HG02981 (cell line): Measurements from ENCODE around the gene OST4.

Source experiments
- ATAC-seq: cut with Tn5 transposase; IDR thresholded peaks from one replicate; pipeline ENCODE4 v1.9.1; 2021; ENCODE audit warnings: mild to moderate bottlenecking, moderate library complexity; ENCODE audit not compliant: unreplicated experiment

OST4 gene

GRCh38 chr2:27093430-27094352 is 22.2 kb upstream of the OST4 start:
- ATAC-seq = no peak

DNA sequence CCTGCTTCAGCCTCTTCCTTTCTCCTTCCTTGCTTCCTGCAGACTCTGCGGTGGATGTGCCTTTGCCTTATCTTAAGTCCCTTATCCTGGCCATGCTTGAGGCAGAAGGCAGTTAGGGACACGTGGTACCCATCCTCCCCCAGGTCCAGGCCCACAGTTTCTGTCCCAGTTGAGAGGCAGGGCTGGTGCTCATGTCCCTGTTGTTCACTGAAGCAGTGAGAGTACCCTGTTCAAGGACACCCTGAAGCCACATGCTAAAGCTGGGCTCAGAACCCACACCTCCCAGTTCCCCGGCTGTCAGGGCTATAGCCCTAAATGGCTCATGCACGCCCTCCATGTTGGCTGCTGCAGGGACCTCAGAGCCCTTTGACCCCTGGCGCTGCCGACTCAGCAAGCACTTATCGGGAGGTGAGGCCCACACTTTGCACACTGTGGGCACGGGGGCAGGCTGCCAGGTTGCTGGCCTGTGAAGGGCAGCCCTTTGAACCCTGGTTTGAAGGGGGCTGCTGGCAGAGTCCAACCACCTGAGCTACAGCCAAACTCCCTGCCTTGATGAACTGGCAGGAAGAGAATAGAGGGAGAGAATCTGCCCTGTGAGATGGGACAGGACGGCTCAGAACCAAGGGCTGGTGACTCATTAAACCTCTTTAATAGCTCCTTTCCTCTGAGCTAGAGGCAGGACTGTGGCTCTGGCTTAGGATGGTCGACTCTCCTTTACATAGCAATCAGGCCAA is 21.4 kb upstream of the OST4 start:
- ATAC-seq = no peak

DNA sequence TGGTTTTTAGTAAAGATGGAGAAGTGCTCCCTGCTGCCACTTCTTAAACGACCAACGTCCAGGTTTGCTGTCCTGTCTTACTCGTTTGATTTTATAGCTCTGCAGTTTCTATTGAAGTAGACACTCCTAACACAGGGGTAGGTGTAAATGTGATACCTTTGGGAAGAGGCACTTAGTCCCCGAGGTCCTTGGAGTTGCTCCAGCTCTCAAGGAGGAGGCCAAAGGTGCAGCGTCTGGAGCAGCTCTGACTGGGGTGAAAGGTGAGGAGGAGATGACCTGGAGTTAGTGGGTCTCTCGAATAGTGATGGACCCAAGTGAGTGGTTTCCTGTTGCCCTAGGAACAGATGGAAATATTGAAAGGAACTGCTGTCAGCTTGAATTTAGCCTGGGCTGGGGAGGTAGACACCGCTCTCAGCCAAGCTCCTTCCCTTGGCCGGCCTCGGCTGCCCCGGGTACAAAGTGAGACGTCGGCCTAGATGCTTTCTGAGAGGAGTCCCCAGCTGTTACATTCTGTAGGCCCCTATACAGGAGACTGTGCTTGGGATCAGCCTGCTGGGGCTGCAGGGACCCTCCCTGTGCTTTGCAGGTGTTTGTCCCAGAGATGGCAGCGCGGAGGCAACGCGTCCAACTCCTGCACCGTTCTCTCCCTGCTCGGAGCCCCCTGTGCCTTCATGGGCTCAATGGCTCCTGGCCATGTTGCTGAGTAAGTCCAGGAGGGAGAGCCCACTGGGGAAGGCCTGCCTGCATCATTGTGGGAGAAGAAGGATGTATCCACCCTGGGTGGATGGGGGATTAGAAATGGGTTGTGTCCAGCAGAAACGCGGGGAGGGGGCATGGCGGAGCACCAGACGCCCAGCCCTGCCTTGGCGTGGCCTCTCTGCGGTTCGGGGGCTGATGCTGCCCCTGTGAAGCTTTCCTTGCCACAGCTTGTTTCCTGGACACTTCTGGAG is 20.6 kb upstream of the OST4 start:
- ATAC-seq = no peak

DNA sequence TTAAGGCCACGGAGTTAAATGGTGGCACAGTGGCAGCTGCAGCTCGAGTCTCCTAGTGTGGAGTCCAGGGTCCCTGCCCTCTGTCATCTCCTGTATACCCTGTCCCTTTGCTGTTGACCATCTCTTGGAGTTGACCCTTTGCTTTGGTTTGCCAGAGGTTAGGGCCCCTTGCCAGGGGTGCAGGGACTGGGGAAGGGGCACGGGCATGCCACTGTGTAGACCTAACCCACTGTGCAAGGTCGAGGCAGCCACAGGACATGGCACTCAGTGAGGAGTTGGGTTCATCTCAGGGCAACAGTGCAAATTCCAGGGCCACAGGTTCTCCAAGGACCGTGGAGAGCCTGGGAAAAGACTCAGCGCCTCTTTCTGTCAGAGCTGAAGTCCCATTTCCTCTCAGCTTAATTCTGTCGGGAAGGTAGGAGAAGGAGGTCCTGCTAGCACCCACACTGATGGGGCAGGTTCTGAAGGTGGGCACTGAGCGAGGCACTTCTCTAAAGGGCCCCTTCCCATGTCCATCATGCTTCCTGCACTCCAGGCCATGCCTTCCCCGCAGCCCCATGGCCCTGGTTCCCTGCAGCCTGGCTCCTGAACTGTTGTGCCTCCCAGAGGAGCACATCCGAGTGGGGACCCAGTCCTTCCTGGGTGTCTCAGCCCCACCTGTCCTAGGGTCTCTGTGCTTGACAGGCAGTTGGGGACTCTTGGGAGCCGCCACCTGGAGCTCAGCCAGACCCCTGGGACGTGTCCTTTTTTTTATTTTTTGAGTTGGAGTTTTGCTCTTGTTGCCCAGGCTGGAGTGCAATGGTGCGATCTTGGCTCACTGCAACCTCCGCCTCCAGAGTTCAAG is 17.9 kb upstream of the OST4 start:
- ATAC-seq = no peak

- no peak for ATAC-seq
Measured at GRCh38 chr2:27088634-27089033, 17.2 kb upstream of the OST4 start.

- ATAC-seq = no peak
Measured at GRCh38 chr2:27087823-27088410, 16.5 kb upstream of the OST4 start.

DNA sequence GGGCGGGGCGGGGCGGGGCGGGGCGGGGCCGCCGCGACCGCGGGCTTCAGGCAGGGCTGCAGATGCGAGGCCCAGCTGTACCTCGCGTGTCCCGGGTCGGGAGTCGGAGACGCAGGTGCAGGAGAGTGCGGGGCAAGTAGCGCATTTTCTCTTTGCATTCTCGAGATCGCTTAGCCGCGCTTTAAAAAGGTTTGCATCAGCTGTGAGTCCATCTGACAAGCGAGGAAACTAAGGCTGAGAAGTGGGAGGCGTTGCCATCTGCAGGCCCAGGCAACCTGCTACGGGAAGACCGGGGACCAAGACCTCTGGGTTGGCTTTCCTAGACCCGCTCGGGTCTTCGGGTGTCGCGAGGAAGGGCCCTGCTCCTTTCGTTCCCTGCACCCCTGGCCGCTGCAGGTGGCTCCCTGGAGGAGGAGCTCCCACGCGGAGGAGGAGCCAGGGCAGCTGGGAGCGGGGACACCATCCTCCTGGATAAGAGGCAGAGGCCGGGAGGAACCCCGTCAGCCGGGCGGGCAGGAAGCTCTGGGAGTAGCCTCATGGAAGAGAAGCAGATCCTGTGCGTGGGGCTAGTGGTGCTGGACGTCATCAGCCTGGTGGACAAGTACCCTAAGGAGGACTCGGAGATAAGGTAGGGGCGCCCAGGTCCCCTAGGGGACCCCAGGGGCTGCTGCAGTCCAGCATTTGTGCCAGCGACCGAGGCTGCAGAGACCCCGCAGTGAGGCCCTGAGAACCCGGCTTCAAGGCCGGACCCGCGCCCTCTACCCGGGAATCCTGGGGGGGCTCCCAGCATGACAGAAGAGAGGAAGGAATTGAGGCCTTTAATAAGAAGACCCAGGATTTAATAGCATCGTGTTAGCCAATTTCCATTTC is 15.5 kb upstream of the OST4 start, which contains the start of gene KHK:
Gene KHK (plus strand): TSS at position 49 of the 870 bp plus-strand sequence. CDS start 488 bp downstream, at position 537.
- ATAC-seq = peak; percentile 2

GRCh38 chr2:27086090-27086723 is 14.8 kb upstream of the OST4 start:
- ATAC-seq = peak; percentile 72

- peak; percentile 0 for ATAC-seq
Measured at GRCh38 chr2:27085673-27086089, 14.2 kb upstream of the OST4 start.

GRCh38 chr2:27085062-27085672 is 13.7 kb upstream of the OST4 start:
- ATAC-seq = no peak

DNA sequence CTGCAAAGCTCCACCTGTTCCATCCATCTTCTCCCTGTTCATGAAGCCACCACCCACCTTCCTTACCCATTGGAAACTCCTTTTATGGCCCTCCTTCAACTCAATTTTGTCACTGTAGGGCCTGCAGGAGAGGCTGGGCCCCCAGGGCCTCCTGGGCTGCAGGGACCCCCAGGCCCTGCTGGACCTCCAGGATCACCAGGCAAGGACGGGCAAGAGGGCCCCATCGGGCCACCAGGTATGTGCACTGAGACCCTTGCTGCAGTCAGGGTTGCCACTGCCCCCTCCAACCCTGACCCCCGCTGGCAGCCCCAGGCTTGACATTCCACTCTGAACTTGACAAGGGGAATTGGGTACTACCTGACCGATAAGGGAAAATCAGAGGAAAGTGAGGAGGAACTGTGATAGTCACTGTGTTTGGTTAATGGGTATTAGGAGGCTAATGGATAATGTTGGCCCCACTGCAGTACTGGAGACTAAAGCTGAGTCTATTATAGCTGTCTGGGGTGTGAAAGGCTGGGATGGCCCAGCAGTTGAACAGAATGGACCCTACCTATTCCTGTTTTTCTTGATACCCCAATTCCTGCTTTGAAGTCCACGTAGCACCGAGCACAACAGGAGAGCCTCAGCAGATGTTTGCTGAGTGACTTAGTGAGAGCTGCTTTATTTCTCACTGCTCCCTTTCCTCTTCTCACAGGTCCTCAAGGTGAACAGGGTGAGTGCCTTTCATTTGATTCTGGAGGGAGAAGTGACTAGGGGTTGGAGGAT is 13.0 kb upstream of the OST4 start:
- no peak for ATAC-seq

DNA sequence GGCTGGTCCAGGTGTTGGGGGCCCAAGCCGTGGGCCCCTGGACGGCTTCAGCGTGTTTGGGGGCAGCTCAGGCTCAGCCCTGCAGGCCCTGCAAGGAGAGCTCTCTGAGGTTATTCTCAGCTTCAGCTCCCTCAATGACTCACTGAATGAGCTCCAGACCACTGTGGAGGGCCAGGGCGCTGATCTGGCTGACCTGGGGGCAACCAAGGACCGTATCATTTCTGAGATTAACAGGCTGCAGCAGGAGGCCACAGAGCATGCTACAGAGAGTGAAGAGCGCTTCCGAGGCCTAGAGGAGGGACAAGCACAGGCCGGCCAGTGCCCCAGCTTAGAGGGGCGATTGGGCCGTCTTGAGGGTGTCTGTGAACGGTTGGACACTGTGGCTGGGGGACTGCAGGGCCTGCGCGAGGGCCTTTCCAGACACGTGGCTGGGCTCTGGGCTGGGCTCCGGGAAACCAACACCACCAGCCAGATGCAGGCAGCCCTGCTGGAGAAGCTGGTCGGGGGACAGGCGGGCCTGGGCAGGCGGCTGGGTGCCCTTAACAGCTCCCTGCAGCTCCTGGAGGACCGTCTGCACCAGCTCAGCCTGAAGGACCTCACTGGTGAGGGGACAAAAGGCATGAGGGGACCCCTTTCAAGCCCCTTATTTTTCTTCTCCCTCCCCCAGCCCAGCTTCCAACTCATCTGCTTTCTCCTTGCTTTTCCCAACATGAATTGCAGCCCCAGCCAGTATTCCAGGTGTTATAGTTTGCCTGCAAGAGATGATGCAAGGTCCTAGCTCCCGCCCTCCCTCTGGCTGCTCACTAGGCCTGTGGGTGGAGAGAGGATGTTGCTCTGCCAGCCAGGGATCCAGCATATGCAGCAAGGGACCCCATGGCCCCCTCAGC is 12.2 kb upstream of the OST4 start:
- no peak for ATAC-seq

DNA sequence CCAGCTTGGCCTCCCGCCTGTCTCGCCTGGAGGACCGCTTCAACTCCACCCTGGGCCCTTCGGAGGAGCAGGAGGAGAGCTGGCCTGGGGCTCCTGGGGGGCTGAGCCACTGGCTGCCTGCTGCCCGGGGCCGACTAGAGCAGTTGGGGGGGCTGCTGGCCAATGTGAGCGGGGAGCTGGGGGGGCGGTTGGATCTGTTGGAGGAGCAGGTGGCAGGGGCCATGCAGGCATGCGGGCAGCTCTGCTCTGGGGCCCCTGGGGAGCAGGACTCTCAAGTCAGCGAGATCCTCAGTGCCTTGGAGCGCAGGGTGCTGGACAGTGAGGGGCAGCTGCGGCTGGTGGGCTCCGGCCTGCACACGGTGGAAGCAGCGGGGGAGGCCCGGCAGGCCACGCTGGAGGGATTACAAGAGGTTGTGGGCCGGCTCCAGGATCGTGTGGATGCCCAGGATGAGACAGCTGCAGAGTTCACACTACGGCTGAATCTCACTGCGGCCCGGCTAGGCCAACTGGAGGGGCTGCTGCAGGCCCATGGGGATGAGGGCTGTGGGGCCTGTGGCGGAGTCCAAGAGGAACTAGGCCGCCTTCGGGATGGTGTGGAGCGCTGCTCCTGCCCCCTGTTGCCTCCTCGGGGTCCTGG is 11.4 kb upstream of the OST4 start:
- no peak for ATAC-seq

DNA sequence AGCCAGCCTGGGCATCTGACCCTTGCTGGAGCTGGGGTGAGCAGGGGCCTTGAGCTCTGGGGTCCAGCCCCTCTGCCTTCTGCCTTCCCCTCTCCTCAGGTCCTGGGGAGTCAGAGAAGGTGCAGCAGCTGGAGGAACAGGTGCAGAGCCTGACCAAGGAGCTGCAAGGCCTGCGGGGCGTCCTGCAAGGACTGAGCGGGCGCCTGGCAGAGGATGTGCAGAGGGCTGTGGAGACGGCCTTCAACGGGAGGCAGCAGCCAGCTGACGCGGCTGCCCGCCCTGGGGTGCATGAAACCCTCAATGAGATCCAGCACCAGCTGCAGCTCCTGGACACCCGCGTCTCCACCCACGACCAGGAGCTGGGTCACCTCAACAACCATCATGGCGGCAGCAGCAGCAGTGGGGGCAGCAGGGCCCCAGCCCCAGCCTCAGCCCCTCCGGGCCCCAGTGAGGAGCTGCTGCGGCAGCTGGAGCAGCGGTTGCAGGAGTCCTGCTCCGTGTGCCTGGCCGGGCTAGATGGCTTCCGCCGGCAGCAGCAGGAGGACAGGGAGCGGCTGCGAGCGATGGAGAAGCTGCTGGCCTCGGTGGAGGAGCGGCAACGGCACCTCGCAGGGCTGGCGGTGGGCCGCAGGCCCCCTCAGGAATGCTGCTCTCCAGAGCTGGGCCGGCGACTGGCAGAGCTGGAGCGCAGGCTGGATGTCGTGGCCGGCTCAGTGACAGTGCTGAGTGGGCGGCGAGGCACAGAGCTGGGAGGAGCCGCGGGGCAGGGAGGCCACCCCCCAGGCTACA is 10.7 kb upstream of the OST4 start:
- no peak for ATAC-seq

- ATAC-seq = no peak
Measured at GRCh38 chr2:27080603-27080936, 9.1 kb upstream of the OST4 start.
